ENCODE data around the gene GNAI3. TPM values are rescaled to one million over a fixed set of nuclear protein-coding genes. Genes with fewer than 3 reads are reported as not detected.

The GNAI3 gene
- total RNA-seq, 4 donors from 2014 or later = 5.1 to 7.2 (median 6.0) TPM

DNA sequence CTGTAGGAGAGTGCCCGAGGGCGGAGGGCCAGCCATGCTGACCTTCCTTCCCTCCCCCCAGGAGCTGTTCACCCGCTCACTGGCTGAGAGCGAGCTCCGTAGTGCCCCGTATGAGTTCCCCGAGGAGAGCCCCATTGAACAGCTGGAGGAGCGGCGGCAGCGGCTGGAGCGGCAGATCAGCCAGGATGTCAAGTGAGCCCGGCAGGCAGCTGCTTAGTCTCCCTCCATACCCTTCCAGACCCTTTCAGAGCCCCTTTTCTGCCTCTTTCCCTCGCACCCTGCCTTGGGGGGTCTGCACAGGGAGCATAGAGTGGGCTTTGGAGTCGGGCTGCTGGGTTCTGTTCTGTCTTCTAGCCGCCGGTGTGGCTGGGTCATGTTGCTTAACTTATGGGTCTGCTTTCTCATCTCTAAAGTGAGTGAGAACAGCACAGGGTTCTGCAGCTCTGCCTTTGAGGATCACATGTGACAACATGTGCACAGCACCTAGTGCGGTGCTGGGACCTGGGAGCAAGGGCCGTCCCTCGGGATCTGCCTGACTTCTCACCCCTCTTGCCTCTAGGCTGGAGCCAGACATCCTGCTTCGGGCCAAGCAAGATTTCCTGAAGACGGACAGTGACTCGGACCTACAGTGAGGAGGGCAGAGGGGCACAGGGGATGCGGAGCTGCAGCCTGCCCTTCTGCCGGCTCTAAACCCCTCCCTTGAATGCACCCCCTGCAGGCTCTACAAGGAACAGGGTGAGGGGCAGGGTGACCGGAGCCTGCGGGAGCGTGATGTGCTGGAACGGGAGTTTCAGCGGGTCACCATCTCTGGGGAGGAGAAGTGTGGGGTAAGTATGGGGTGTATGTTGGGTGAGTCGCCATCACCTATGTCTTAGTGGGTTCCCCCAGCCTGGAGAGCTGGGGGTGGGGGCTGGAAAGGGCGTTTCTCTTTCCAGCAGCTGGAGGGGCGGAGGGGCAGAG lies 77.5 kb downstream of the GNAI3 start:
- DNase-seq = no peak
- Histone ChIP-seq H3K27ac (no peak overlapping the region), H3K9me3 (no peaks in the 10 kb centered on the region), H3K4me1 (peaks cover 9 to 13% of the 10 kb centered on the region in 2 donors), H3K36me3 (peaks cover 32% of the 10 kb centered on the region in 2 donors), H3K27me3 (no peaks in the 10 kb centered on the region), H3K4me3 (replicated peaks in 1 of 3) (no peak overlapping the region)
- intact Hi-C loops (cut with DNase I) = no loop called here
- TF ChIP-seq, protein P1, sequence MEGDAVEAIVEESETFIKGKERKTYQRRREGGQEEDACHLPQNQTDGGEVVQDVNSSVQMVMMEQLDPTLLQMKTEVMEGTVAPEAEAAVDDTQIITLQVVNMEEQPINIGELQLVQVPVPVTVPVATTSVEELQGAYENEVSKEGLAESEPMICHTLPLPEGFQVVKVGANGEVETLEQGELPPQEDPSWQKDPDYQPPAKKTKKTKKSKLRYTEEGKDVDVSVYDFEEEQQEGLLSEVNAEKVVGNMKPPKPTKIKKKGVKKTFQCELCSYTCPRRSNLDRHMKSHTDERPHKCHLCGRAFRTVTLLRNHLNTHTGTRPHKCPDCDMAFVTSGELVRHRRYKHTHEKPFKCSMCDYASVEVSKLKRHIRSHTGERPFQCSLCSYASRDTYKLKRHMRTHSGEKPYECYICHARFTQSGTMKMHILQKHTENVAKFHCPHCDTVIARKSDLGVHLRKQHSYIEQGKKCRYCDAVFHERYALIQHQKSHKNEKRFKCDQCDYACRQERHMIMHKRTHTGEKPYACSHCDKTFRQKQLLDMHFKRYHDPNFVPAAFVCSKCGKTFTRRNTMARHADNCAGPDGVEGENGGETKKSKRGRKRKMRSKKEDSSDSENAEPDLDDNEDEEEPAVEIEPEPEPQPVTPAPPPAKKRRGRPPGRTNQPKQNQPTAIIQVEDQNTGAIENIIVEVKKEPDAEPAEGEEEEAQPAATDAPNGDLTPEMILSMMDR (IDR thresholded peaks at IDR 0.05) = no peak
- no peak for TF ChIP-seq POLR2A (IDR thresholded peaks at IDR 0.05)
- WGBS, 2 donors = 86% methylated on average over 27 to 31 of the region's 32 CpGs

DNA sequence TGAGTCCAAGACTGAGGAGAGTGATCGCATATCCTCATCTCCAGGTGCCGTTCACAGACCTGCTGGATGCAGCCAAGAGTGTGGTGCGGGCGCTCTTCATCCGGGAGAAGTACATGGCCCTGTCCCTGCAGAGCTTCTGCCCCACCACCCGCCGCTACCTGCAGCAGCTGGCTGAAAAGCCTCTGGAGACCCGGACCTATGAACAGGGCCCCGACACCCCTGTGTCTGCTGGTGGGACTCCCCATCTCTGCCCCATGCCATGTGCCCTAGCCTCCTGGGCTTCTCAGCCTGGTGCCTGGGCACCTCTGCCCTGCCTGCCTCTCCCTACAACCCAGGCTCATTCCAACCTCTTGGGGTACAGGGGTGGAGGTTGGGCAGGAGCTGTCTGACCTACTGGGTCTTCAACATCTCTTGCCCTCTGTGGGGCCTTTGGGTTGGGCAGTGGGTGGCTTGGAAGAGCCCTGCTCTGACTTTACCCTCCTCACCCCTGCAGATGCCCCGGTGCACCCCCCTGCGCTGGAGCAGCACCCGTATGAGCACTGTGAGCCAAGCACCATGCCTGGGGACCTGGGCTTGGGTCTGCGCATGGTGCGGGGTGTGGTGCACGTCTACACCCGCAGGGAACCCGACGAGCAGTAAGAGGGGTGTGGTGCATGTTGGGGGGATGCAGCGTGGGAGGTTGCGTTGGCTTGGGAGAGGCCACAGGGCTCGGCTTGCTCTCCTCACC lies 78.4 kb downstream of the GNAI3 start:
- Histone ChIP-seq H3K27me3 (no peaks in the 10 kb centered on the region), H3K9me3 (no peaks in the 10 kb centered on the region), H3K4me1 (peaks cover 1 to 4% of the 10 kb centered on the region in 2 donors), H3K36me3 (peaks cover 35 to 41% of the 10 kb centered on the region in 2 donors), H3K27ac (no peak overlapping the region), H3K4me3 (replicated peaks in 1 of 3) (no peak overlapping the region)
- no peak for TF ChIP-seq POLR2A (IDR thresholded peaks at IDR 0.05)
- TF ChIP-seq, protein P1 (IDR thresholded peaks at IDR 0.05) = no peak
- intact Hi-C loops (cut with DNase I) = no loop called here
- whole genome bisulfite sequencing, 2 donors = 92 to 96% methylated on average over 14 to 18 of the region's 21 CpGs
- DNase-seq = no peak

DNA sequence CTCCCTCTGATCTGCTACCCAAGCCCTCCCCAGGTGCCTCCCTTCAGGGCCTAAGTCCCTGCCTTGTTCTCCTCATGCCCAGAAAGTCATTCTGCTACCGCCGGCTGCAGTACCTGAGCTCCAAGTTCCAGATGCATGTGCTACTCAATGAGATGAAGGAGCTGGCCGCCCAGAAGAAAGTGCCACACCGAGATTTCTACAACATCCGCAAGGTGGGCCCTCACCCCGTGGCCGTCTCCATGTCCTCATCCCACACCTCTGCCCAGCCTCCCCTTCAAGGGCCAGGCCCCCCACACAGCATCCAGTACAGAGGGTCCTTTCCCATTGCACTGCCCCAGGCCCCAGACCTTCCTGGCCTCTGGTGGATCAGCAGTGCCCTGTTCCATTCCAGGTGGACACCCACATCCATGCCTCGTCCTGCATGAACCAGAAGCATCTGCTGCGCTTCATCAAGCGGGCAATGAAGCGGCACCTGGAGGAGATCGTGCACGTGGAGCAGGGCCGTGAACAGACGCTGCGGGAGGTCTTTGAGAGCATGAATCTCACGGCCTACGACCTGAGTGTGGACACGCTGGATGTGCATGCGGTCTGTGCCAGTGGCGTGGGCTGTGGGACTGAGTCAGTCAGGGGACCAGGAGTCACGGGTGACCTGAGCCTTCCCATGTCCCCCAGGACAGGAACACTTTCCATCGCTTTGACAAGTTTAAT lies 79.4 kb downstream of the GNAI3 start:
- H3K36me3 ChIP-seq = peaks cover 35 to 41% of the 10 kb centered on the region in 2 donors
- no peak overlapping the region for H3K27ac ChIP-seq
- no peaks in the 10 kb centered on the region for H3K27me3 ChIP-seq
- no peak for DNase-seq
- no peak overlapping the region for H3K4me3 ChIP-seq (replicated peaks in 1 of 3)
- intact Hi-C loops (cut with DNase I) = no loop called here
- no peaks in the 10 kb centered on the region for H3K9me3 ChIP-seq
- H3K4me1 ChIP-seq = peaks cover 0 to 3% of the 10 kb centered on the region in 2 donors
- TF ChIP-seq POLR2A (IDR thresholded peaks at IDR 0.05) = no peak
- TF ChIP-seq, protein P1 (IDR thresholded peaks at IDR 0.05) = no peak
- WGBS, 2 donors = 79 to 86% methylated on average over 19 to 23 of the region's 23 CpGs

DNA sequence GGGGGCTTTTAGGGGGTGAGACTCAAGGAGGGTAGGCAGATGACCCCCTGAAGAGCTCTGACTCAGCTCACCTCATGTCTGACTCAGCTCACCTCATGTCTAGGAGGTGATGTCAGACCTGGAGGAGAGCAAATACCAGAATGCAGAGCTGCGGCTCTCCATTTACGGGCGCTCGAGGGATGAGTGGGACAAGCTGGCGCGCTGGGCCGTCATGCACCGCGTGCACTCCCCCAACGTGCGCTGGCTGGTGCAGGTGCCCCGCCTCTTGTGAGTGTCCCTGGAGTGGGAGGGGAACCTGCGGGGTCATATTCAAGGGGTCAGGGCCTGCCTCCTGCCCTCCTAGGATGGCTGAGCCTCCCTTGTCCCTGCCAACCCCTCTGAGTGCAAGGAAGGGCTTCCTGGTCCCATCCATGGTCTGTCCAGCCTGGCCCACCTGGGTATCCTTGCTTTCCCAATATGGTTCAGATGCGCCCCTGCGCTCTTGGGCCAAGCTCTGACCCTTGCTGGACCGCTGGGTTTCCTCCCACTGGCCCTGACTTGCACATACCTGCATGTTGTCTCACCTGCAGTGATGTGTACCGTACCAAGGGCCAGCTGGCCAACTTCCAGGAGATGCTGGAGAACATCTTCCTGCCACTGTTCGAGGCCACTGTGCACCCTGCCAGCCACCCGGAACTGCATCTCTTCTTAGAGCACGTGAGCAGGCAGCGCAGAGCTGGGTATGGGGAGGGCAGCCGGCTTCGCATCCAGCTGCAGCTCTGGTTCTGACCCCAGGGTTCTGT lies 80.3 kb downstream of the GNAI3 start:
- Histone ChIP-seq H3K27ac (no peak overlapping the region), H3K27me3 (no peaks in the 10 kb centered on the region), H3K4me1 (peaks cover 0 to 3% of the 10 kb centered on the region in 2 donors), H3K4me3 (replicated peaks in 1 of 3) (no peak overlapping the region), H3K36me3 (peaks cover 35 to 41% of the 10 kb centered on the region in 2 donors), H3K9me3 (no peaks in the 10 kb centered on the region)
- intact Hi-C loops (cut with DNase I) = no loop called here
- 89 to 94% methylated on average over 15 to 18 of the region's 23 CpGs for WGBS, 2 donors
- TF ChIP-seq, protein P1 (IDR thresholded peaks at IDR 0.05) = no peak
- TF ChIP-seq POLR2A (IDR thresholded peaks at IDR 0.05) = no peak
- peak in 1 of 2 donors; percentile 23 for DNase-seq

Data from thyroid gland (tissue), 4 donors.